Right lobe of liver (tissue), 6 donors: ENCODE measurements around the gene TMEM176A. TPM values are rescaled to one million over a fixed set of nuclear protein-coding genes. Genes with fewer than 3 reads are reported as not detected.

ENCODE experiments used
- ATAC-seq, 4 donors: fragments of 200-7000 bp; cut with Tn5 transposase; one replicate each; pipeline ENCODE4 v1.9.1; 2020; ENCODE audit warnings: mild to moderate bottlenecking in 4 of 4, moderate library complexity in 4 of 4
- DNase-seq, 3 donors: peaks; one replicate each; pipeline ENCODE4 v3.0.0-alpha.2; 2020
- H3K27ac ChIP-seq, 3 donors: fragments of 200-600 bp; one replicate each; pipeline ENCODE4 v1.8.0; 2022
- H3K27me3 ChIP-seq, 2 donors: fragments of 200-600 bp; one replicate each; pipeline ENCODE4 v1.8.0; 2022
- H3K36me3 ChIP-seq, 4 donors: fragments of 200-600 bp; sonication (generic) in 1 of 4; one replicate each; pipeline versions ENCODE4 v1.5.1 to v1.8.0; 2017 to 2022; ENCODE audit warnings: control low read depth in 1 of 4
- H3K4me1 ChIP-seq, 4 donors: fragments of 200-600 bp; sonication (generic) in 1 of 4; one replicate each; pipeline versions ENCODE4 v1.5.1 to v1.8.0; 2017 to 2022; ENCODE audit warnings: control low read depth in 1 of 4
- H3K4me3 ChIP-seq, 3 donors: fragments of 200-600 bp; one replicate each; pipeline ENCODE4 v1.8.0; 2022
- H3K9me3 ChIP-seq, 4 donors: fragments of 200-600 bp; sonication (generic) in 1 of 4; one replicate each; pipeline versions ENCODE4 v1.5.1 to v1.8.0; 2017 to 2022; ENCODE audit warnings: control low read depth in 1 of 4
- POLR2A ChIP-seq: fragments of 450-650 bp; IDR thresholded peaks from one replicate; pipeline ENCODE4 v1.6.1; 2017; ENCODE audit warnings: antibody characterized with exemption, mild to moderate bottlenecking
- WGBS: methylation state at CpG from one replicate; pipeline ENCODE4 v1.1.6; 2018; ENCODE audit warnings: low coverage, low lambda C conversion rate; ENCODE audit not compliant: insufficient coverage; ENCODE audit errors: missing lambda C conversion rate; 5-methylcytosine and 5-hydroxymethylcytosine counted together
- intact Hi-C, 2 donors: fragments of 100-400 bp; cut with DNase I; formaldehyde crosslinking; loops; one replicate each; pipeline versions ENCODE4 v1.11.2 to v1.14.1; 2022
- long read RNA-seq: library from polyadenylated mRNA; unstranded; transcript quantifications from one replicate; pipeline ENCODE4 v2.0.0, GENCODE V29; 2019
- total RNA-seq, 6 experiments: library from RNA; depleted of rRNA in 2 of 6; stranded (reverse); fragments of >200 nt in 2 of 6; fragmentation: NEBNext Ultra II Directional in 3 of 6; extraction: Animal tissue kit (Norgen Biotek cat#: 25700) in 3 of 6; gene quantifications; one replicate each; pipeline versions ENCODE4 v1.1.0 to v1.2.4, GENCODE V29; 2016 to 2023
- TF ChIP-seq, protein P1 (sequence below), 4 donors: fragments of 200-600 bp in 3 of 4; fragments of 450-650 bp in 1 of 4; IDR thresholded peaks; one replicate each; pipeline versions ENCODE4 v1.5.1 to v1.8.0; 2016 to 2022; ENCODE audit warnings: antibody characterized with exemption in 4 of 4, mild to moderate bottlenecking in 2 of 4
- donor health status: DM: no; HTN: yes; CAD: no.
- donor health status: DM: no; HTN: no; CAD: no.
- donor health status: DM: no; HTN: no; CAD: no.
- donor health status: DM: no; HTN: yes; CAD: no.
- donor health status: DM: no; HTN: yes; CAD: no.

The TMEM176A gene, protein sequence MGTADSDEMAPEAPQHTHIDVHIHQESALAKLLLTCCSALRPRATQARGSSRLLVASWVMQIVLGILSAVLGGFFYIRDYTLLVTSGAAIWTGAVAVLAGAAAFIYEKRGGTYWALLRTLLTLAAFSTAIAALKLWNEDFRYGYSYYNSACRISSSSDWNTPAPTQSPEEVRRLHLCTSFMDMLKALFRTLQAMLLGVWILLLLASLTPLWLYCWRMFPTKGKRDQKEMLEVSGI
- total RNA-seq, result 1,000 to 10,000 TPM in 1 of 6 experiments, 100 to 1,000 TPM in 5; 441 to 1,033 (median 702) TPM
- long read RNA-seq, transcript TMEM176A-210 (7 exons, 1,530 nt), result major isoform, 591 of 804 reads
- long read RNA-seq, transcript TMEM176A-201 (7 exons, 1,261 nt), result minor isoform, 76 of 804 reads
- long read RNA-seq, partial matches to known transcripts, result 36 of 804 reads
- long read RNA-seq, other reads (novel, unspliced or antisense), result 100 of 804 reads

DNA sequence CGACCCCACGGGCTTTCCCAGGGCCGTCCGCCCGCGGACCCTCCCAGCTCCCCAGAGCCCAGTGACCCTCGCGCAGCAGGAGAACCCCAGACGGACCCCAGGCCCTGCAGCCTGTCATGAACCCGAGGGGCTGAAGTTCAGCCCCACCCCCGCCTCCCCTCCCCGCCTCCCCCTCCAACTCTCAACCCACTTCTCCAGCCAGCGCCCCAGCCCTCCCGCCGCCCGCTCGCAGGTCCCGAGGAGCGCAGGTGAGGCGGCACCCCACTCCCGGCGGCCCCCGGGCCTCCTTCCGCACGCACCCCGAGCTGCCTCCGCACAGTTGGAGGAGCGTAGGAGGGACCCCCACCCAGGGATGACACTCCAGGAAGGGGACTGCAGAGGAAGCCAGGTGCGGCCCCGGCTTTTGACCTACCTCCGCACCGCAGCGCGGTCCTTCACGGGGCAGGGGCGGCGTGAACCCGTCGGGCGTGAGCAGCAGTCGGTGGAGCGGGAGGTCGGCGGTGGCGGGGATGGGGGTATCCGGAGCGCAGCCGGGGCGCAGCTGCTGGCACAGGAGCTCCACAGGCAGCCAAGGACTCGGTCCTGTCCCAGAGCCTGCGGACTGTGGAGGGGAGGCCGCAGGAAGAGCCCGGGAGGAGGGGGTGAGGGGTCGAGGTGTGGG is at the start of gene TMEM176A:
Gene TMEM176A, plus strand, starts transcription at position 189 of the 661 bp plus-strand sequence. CDS start 782 bp downstream, outside the sequence.
- peaks cover 0 to 42% (median 18%) of the 10 kb centered on the region in 4 donors for H3K36me3 ChIP-seq
- no peaks in the 10 kb centered on the region for H3K9me3 ChIP-seq
- no peaks in the 10 kb centered on the region for H3K27me3 ChIP-seq
- intact Hi-C loops, result loop anchor here in 1 of 2 donors (10.0 kb wide), 1 partner anchor 74 kb away; no protein-coding TSS in a partner anchor
- 0% methylated on average over 7 of the region's 54 CpGs for WGBS
- H3K27ac ChIP-seq, result peak within 1 kb of the TSS; percentile 90 to 97 (median 95)
- peak within 1 kb of the TSS; percentile 77 to 92 (median 92) for H3K4me3 ChIP-seq
- peak; percentile 59 to 86 (median 72) for ATAC-seq
- peak; percentile 74 to 85 (median 82) for DNase-seq
- H3K4me1 ChIP-seq, result peaks cover 0 to 35% (median 0%) of the 10 kb centered on the region in 4 donors
- TF ChIP-seq POLR2A, result no peak
- TF ChIP-seq, protein P1, sequence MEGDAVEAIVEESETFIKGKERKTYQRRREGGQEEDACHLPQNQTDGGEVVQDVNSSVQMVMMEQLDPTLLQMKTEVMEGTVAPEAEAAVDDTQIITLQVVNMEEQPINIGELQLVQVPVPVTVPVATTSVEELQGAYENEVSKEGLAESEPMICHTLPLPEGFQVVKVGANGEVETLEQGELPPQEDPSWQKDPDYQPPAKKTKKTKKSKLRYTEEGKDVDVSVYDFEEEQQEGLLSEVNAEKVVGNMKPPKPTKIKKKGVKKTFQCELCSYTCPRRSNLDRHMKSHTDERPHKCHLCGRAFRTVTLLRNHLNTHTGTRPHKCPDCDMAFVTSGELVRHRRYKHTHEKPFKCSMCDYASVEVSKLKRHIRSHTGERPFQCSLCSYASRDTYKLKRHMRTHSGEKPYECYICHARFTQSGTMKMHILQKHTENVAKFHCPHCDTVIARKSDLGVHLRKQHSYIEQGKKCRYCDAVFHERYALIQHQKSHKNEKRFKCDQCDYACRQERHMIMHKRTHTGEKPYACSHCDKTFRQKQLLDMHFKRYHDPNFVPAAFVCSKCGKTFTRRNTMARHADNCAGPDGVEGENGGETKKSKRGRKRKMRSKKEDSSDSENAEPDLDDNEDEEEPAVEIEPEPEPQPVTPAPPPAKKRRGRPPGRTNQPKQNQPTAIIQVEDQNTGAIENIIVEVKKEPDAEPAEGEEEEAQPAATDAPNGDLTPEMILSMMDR (IDR thresholded peaks at IDR 0.05), result no peak

DNA sequence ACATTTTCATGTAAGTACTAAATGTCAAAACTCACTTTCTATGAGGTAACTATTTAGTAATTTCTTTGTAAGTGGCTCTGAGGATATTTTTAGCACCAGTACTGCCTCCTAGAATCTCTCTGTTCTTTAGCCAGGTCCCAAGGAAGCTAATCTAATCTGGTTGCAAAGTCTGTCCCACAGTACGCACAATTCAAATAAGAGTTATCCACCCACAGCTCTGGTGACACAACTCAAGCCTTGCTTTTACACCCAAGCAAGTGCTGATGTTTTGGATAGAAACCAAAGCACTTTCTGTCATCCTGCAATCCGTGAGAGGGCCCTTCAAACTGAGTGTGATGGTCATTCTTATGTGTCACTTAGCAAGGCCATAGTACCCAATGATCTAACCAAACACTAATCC is 48.9 kb upstream of the TMEM176A start:
- no peak overlapping the region for H3K4me3 ChIP-seq
- no peaks in the 10 kb centered on the region for H3K9me3 ChIP-seq
- no peaks in the 10 kb centered on the region for H3K27me3 ChIP-seq
- DNase-seq (no peak), ATAC-seq (peak; percentile 25 to 48 (median 40))
- H3K4me1 ChIP-seq, result peaks cover 0 to 16% (median 5%) of the 10 kb centered on the region in 4 donors
- TF ChIP-seq POLR2A, result no peak
- TF ChIP-seq, protein P1 (IDR thresholded peaks at IDR 0.05), result no peak
- H3K27ac ChIP-seq, result no peak overlapping the region
- H3K36me3 ChIP-seq, result no peaks in the 10 kb centered on the region
- 0% methylated on average over 2 of the region's 2 CpGs for WGBS
- intact Hi-C loops, result no loop called here

DNA sequence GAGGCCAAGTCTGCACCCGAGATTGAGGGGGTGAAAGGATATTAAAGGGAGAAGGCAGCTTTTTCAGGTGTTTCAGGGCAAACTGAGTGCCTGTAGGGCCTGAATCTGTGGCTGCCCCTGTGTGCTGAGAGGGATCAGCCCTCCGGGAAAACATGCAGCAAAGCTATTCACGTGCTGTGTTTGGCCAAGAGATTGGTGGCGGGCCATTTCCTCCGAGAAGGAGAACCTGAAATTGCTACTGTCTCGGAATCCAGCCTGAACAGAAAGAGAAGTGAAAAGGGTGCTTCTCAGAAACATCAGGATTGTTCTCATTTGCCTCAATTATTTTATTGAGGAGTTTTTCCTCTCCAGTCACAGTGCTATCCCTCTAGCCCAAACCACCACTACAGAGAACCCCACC is 47.3 kb upstream of the TMEM176A start:
- H3K4me1 ChIP-seq, result peaks cover 0 to 16% (median 5%) of the 10 kb centered on the region in 4 donors
- H3K36me3 ChIP-seq, result no peaks in the 10 kb centered on the region
- H3K27me3 ChIP-seq, result no peaks in the 10 kb centered on the region
- H3K4me3 ChIP-seq, result no peak overlapping the region
- no peak overlapping the region for H3K27ac ChIP-seq
- WGBS, result 60% methylated on average over 1 of the region's 6 CpGs
- no peaks in the 10 kb centered on the region for H3K9me3 ChIP-seq
- ATAC-seq (peak in 1 of 4 donors; percentile 13), DNase-seq (no peak)
- no peak for TF ChIP-seq POLR2A
- TF ChIP-seq, protein P1 (IDR thresholded peaks at IDR 0.05), result no peak
- intact Hi-C loops, result no loop called here

DNA sequence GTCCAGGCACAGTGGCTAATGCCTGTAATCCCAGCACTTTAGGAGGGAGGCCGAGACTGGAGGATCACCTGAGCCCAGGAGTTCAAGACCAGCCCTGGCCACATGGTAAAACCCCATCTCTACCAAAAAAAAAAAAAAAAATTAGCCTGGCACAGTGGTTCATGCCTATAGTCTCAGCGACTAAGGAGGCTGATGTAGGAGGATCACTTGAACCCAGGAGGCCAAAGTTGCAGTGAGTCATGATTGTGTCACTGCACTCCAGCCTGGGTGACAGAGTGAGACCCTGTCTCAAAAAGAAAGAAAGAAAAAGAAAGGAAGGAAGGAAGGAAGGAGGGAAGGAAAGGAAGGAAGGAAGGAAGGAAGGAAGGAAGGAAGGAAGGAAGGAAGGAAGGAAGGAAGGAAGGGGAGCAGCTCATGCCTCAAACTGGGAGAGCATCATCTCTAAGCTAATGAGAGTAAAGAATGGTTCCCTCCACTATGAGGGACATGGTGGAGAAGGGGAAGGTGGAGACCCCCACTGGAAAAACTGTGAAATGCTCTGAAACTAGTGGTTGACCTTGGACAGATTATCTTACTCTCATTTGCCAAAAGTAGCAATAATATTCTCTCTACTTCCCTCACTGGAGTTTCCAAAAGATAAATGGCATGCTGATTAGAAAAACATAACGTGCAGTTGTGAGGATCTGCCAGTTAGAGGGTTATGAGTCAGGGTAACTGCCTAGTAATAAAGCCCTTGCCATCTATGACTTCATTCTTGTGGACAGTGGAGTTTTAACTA is 46.6 kb upstream of the TMEM176A start:
- peak; percentile 47 to 58 (median 56) for ATAC-seq
- H3K4me3 ChIP-seq, result no peak overlapping the region
- no peaks in the 10 kb centered on the region for H3K36me3 ChIP-seq
- no peak for DNase-seq
- WGBS, result 38% methylated on average over 3 of the region's 3 CpGs
- TF ChIP-seq, protein P1 (IDR thresholded peaks at IDR 0.05), result peak; percentile 17 to 29 (median 24)
- no peak for TF ChIP-seq POLR2A
- intact Hi-C loops, result no loop called here
- no peaks in the 10 kb centered on the region for H3K27me3 ChIP-seq
- no peaks in the 10 kb centered on the region for H3K9me3 ChIP-seq
- peaks cover 0 to 16% (median 5%) of the 10 kb centered on the region in 4 donors for H3K4me1 ChIP-seq
- H3K27ac ChIP-seq, result no peak overlapping the region
